GM12878 (cell line): ENCODE measurements around the gene AURKAIP1. TPM values are rescaled to one million over a fixed set of nuclear protein-coding genes. Genes with fewer than 3 reads are reported as not detected.

Source experiments
- BACH1 ChIP-seq: fragments of 450-650 bp; IDR thresholded peaks from 2 replicates; pipeline ENCODE4 v1.6.1; 2017; ENCODE audit warnings: mild to moderate bottlenecking, borderline replicate concordance
- CEBPZ ChIP-seq: fragments of 150-350 bp; IDR thresholded peaks from 2 replicates; pipeline ENCODE4 v1.6.1; 2016; ENCODE audit warnings: low read depth, low read length
- CHD2 ChIP-seq: IDR thresholded peaks from 2 replicates; pipeline ENCODE4 v1.6.1; 2011; ENCODE audit warnings: low read depth, low read length, improper control_type of control experiment, borderline replicate concordance
- EGR1 ChIP-seq, 2 experiments: IDR thresholded peaks; 1 replicate in 1 of 2; 2 replicates in 1 of 2; pipeline ENCODE4 v1.6.1; 2011 to 2012; ENCODE audit warnings: low read depth in 2 of 2, low read length in 2 of 2, borderline replicate concordance in 1 of 2, mild to moderate bottlenecking in 1 of 2, moderate library complexity in 1 of 2
- FOXM1 ChIP-seq: IDR thresholded peaks from 2 replicates; pipeline ENCODE4 v1.6.1; 2012; ENCODE audit warnings: low read depth, mild to moderate bottlenecking, inconsistent platforms, low read length, moderate library complexity
- IRF4 ChIP-seq: IDR thresholded peaks from 2 replicates; pipeline ENCODE4 v1.6.1; 2011; ENCODE audit warnings: low read depth, low read length
- MXI1 ChIP-seq: fragments of 150-350 bp; IDR thresholded peaks from 2 replicates; pipeline ENCODE4 v1.6.1; 2011; ENCODE audit warnings: low read depth, mild to moderate bottlenecking, inconsistent platforms, low read length, improper control_type of control experiment
- NFXL1 ChIP-seq: fragments of 450-650 bp; IDR thresholded peaks from 2 replicates; pipeline ENCODE4 v1.6.1; 2017; ENCODE audit warnings: antibody characterized with exemption, mild to moderate bottlenecking, borderline replicate concordance
- NFYB ChIP-seq: IDR thresholded peaks from 2 replicates; pipeline ENCODE4 v1.6.1; 2011; ENCODE audit warnings: low read depth, mild to moderate bottlenecking, low read length, improper control_type of control experiment, moderate library complexity; ENCODE audit not compliant: insufficient read depth
- NR2F1 ChIP-seq: fragments of 450-650 bp; conservative IDR thresholded peaks from 2 replicates; pipeline ENCODE4 v1.6.1; 2017; ENCODE audit warnings: mild to moderate bottlenecking
- PKNOX1 ChIP-seq: fragments of 450-650 bp; IDR thresholded peaks from 2 replicates; pipeline ENCODE4 v1.6.1; 2016; ENCODE audit warnings: mild to moderate bottlenecking
- RAD51 ChIP-seq: fragments of 450-650 bp; IDR thresholded peaks from 2 replicates; pipeline ENCODE4 v1.6.1; 2016; ENCODE audit warnings: moderate library complexity, mild to moderate bottlenecking, inconsistent platforms
- RFX5 ChIP-seq: IDR thresholded peaks from 2 replicates; pipeline ENCODE4 v1.6.1; 2011; ENCODE audit warnings: low read depth, low read length, improper control_type of control experiment
- SIX5 ChIP-seq: IDR thresholded peaks from 2 replicates; pipeline ENCODE4 v1.6.1; 2011; ENCODE audit warnings: mild to moderate bottlenecking, low read depth, low read length, moderate library complexity; ENCODE audit not compliant: severe bottlenecking
- polyA plus RNA-seq, 11 experiments: library from polyadenylated mRNA; depleted of rRNA in 4 of 11; unstranded in 6 of 11; stranded (reverse) in 5 of 11; fragments of >200 nt; fragmentation: Nextera tagmentation in 4 of 11; fragmentation: Illumina TruSeq in 1 of 11; extraction: Ambion mirVana in 4 of 11; extraction: Trizol in 1 of 11; gene quantifications; 1 replicate in 1 of 11; 2 replicates in 10 of 11; pipeline versions ENCODE4 v1.2.1 to v1.2.3, GENCODE V29; 2011 to 2016; ENCODE audit warnings: inconsistent platforms in 2 of 11, missing spikeins in 2 of 11, low read depth in 1 of 11
- total RNA-seq, 4 experiments: library from RNA; depleted of rRNA in 3 of 4; stranded (reverse); fragments of >200 nt in 3 of 4; fragmentation: Illumina TruSeq in 1 of 4; extraction: Trizol in 1 of 4; gene quantifications; 2 replicates each; pipeline versions ENCODE4 v1.2.1 to v1.2.3, GENCODE V29; 2013 to 2021
- TF ChIP-seq, protein P1 (sequence below): fragments of 450-650 bp; IDR thresholded peaks from 2 replicates; pipeline ENCODE4 v1.6.1; 2016; ENCODE audit warnings: mild to moderate bottlenecking, moderate library complexity, borderline replicate concordance
- TF ChIP-seq, protein P2 (sequence below): fragments of 450-650 bp; IDR thresholded peaks from 2 replicates; pipeline ENCODE4 v1.6.1; 2017; ENCODE audit warnings: mild to moderate bottlenecking, moderate library complexity

Gene AURKAIP1
- total and polyA plus RNA-seq, 10 of the 15 experiments (the other 5 are each of a cell fraction or from before 2014, with no cell fraction given) = 6.5 to 366 (median 120) TPM

DNA sequence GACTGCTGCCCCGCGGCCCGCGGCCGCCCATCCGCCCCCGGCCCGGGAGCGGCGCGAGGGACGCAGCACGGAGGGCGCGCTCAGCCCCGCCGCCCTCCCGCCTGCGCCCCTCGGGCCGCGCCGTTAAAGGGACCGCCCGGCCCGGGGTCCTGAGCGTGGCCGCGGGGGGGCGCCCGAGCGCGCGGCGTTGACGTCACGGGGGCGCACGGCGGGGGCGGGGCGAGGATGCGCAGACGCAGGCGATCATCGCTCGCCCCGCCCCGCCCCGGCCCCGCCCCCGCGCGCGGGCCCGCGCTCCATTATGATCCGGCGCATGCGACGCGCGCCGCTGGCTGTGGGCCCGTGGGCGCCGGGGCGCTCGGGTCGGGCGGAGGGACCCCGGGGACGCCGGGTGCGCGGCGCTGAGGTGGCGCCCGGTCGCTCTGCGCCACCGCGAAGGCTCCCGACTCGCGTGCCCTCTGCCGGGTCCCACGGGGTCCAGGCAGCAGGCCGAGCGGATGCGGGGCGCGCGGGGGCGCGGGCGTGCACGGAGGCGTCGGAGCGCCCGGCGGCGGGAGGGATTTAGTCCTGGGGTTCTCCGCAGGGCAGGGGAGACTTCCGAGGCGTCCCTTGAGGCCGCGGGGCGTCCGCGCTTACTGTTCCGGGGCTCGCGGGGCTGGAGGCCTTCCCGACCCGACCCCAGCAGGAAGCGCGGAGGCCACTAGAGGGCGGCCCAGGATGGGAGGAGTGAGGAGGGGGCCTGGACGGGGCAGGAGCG is 25.6 kb downstream of the AURKAIP1 start, which contains the start of gene DVL1 (continued):
- TF ChIP-seq, protein P1, sequence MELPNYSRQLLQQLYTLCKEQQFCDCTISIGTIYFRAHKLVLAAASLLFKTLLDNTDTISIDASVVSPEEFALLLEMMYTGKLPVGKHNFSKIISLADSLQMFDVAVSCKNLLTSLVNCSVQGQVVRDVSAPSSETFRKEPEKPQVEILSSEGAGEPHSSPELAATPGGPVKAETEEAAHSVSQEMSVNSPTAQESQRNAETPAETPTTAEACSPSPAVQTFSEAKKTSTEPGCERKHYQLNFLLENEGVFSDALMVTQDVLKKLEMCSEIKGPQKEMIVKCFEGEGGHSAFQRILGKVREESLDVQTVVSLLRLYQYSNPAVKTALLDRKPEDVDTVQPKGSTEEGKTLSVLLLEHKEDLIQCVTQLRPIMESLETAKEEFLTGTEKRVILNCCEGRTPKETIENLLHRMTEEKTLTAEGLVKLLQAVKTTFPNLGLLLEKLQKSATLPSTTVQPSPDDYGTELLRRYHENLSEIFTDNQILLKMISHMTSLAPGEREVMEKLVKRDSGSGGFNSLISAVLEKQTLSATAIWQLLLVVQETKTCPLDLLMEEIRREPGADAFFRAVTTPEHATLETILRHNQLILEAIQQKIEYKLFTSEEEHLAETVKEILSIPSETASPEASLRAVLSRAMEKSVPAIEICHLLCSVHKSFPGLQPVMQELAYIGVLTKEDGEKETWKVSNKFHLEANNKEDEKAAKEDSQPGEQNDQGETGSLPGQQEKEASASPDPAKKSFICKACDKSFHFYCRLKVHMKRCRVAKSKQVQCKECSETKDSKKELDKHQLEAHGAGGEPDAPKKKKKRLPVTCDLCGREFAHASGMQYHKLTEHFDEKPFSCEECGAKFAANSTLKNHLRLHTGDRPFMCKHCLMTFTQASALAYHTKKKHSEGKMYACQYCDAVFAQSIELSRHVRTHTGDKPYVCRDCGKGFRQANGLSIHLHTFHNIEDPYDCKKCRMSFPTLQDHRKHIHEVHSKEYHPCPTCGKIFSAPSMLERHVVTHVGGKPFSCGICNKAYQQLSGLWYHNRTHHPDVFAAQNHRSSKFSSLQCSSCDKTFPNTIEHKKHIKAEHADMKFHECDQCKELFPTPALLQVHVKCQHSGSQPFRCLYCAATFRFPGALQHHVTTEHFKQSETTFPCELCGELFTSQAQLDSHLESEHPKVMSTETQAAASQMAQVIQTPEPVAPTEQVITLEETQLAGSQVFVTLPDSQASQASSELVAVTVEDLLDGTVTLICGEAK = no peak
- TF ChIP-seq EGR1 (IDR thresholded peaks at IDR 0.05; ENCODE audit: borderline replicate concordance in 1 of 2, low read depth in 2 of 2, low read length in 2 of 2) = peak; percentile 4 to 50; a peak in 2 of 3 replicates
- TF ChIP-seq, protein P2, sequence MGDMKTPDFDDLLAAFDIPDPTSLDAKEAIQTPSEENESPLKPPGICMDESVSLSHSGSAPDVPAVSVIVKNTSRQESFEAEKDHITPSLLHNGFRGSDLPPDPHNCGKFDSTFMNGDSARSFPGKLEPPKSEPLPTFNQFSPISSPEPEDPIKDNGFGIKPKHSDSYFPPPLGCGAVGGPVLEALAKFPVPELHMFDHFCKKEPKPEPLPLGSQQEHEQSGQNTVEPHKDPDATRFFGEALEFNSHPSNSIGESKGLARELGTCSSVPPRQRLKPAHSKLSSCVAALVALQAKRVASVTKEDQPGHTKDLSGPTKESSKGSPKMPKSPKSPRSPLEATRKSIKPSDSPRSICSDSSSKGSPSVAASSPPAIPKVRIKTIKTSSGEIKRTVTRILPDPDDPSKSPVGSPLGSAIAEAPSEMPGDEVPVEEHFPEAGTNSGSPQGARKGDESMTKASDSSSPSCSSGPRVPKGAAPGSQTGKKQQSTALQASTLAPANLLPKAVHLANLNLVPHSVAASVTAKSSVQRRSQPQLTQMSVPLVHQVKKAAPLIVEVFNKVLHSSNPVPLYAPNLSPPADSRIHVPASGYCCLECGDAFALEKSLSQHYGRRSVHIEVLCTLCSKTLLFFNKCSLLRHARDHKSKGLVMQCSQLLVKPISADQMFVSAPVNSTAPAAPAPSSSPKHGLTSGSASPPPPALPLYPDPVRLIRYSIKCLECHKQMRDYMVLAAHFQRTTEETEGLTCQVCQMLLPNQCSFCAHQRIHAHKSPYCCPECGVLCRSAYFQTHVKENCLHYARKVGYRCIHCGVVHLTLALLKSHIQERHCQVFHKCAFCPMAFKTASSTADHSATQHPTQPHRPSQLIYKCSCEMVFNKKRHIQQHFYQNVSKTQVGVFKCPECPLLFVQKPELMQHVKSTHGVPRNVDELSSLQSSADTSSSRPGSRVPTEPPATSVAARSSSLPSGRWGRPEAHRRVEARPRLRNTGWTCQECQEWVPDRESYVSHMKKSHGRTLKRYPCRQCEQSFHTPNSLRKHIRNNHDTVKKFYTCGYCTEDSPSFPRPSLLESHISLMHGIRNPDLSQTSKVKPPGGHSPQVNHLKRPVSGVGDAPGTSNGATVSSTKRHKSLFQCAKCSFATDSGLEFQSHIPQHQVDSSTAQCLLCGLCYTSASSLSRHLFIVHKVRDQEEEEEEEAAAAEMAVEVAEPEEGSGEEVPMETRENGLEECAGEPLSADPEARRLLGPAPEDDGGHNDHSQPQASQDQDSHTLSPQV = no peak
- no peak for TF ChIP-seq RAD51
- no peak for TF ChIP-seq NFYB
- no peak for TF ChIP-seq FOXM1
- TF ChIP-seq MXI1 = no peak
- TF ChIP-seq IRF4 = no peak
- TF ChIP-seq NR2F1 = peak; percentile 87
- no peak for TF ChIP-seq NFXL1
- no peak for TF ChIP-seq RFX5
- no peak for TF ChIP-seq CHD2
- no peak for TF ChIP-seq CEBPZ
- TF ChIP-seq BACH1 = peak; percentile 88
- no peak for TF ChIP-seq PKNOX1
- TF ChIP-seq SIX5 = no peak
